ENCODE measurements around the gene RCSD1. TPM values are rescaled to one million over a fixed set of nuclear protein-coding genes. Genes with fewer than 3 reads are reported as not detected.

RCSD1 gene
- total and polyA plus RNA-seq, 2 of the 4 experiments (the other 2 are of a cell fraction), result 0.03 TPM; not detected in 1

- in situ Hi-C loops (cut with MboI; ENCODE audit: low sequenced_read_pairs), result no loop called here
- no peak overlapping the region for H2BK5ac ChIP-seq (ENCODE audit: low read depth, low read length, poor library complexity, severe bottlenecking)
- H3K9me1 ChIP-seq (ENCODE audit: insufficient read depth, low read length), result no peaks in the 10 kb centered on the region
- H3K14ac ChIP-seq (replicated peaks; ENCODE audit: low read depth, low read length), result no peak overlapping the region
- H3K9me3 ChIP-seq (ENCODE audit: control insufficient read depth, insufficient read depth, low read length), result no peaks in the 10 kb centered on the region
- no peak overlapping the region for H3K56ac ChIP-seq (ENCODE audit: extremely low read depth, insufficient read depth, low read length)
- no peak overlapping the region for H3K23ac ChIP-seq (ENCODE audit: low read depth, low read length)
- TF ChIP-seq MAZ (IDR thresholded peaks at IDR 0.05; ENCODE audit: borderline replicate concordance, low read depth, low read length), result no peak
- H4K20me1 ChIP-seq (ENCODE audit: insufficient read depth, low read length), result no peaks in the 10 kb centered on the region
- CTCF ChIA-PET, result interaction anchor here (2.7 kb wide), 1 partner anchor 11 kb away, joined by 10 read pairs; no protein-coding TSS in a partner anchor
- no peak overlapping the region for H3K4me2 ChIP-seq (ENCODE audit: low read depth, low read length)
- H2AK5ac ChIP-seq (ENCODE audit: low read depth, low read length), result no peak overlapping the region
- no peak overlapping the region for H3K4ac ChIP-seq (ENCODE audit: low read depth, low read length)
- H2BK20ac ChIP-seq (ENCODE audit: low read depth, low read length), result no peak overlapping the region
- intact Hi-C loops (cut with micrococcal nuclease), result loop anchor here (5.0 kb wide), 1 partner anchor 763 kb away; no protein-coding TSS in a partner anchor
- no peak overlapping the region for H4K91ac ChIP-seq (ENCODE audit: insufficient read depth, low read depth, low read length)
- no peak overlapping the region for H3K27ac ChIP-seq (ENCODE audit: insufficient read depth, low read length)
- no peak overlapping the region for H3K9ac ChIP-seq (ENCODE audit: low read depth, low read length)
- no peaks in the 10 kb centered on the region for H3K79me1 ChIP-seq (ENCODE audit: low read depth in 1 of 2, low read length in 2 of 2)
- H2AK9ac ChIP-seq (replicated peaks; ENCODE audit: low read depth, low read length, poor library complexity), result no peak overlapping the region
- no TSS peak for BruUV-seq (replicated peaks)
- no peak overlapping the region for H2BK15ac ChIP-seq (ENCODE audit: low read depth, low read length)
- H3K4me3 ChIP-seq (ENCODE audit: insufficient read depth, low read depth, low read length), result no peak overlapping the region
- POLR2A ChIA-PET (ENCODE audit: unreplicated experiment), result no interaction called here
- H3K36me3 ChIP-seq (ENCODE audit: control insufficient read depth, insufficient read depth, low read length), result no peaks in the 10 kb centered on the region
- no peak overlapping the region for H2AFZ ChIP-seq (replicated peaks; ENCODE audit: low read length, poor library complexity)
- H4K5ac ChIP-seq (ENCODE audit: low read depth, low read length), result no peak overlapping the region
- no peak overlapping the region for H3K18ac ChIP-seq (ENCODE audit: low read depth, low read length)
- ATAC-seq (ENCODE audit: low read depth) (no peak), DNase-seq (no peak)
- peaks cover 44% of the 10 kb centered on the region for H3K27me3 ChIP-seq (ENCODE audit: control insufficient read depth, insufficient read depth, low read length)
- no peak overlapping the region for H2BK120ac ChIP-seq (ENCODE audit: low read depth, low read length)
- H3K4me1 ChIP-seq (ENCODE audit: control insufficient read depth, insufficient read depth, low read length), result no peaks in the 10 kb centered on the region
- no peak overlapping the region for H4K8ac ChIP-seq (ENCODE audit: low read depth in 2 of 2, low read length in 2 of 2)
- no CpG with 5 or more reads among the region's 2 CpGs for WGBS, 2 experiments (ENCODE audit: extremely low coverage in 2 of 2, insufficient read length in 1 of 2)
- dilution Hi-C loops (cut with HindIII; ENCODE audit: low sequenced_read_pairs, unreplicated experiment), result no loop called here
These were observed 74.7 kb downstream of the RCSD1 start for GRCh38 chr1:167704715-167705114.

Data from IMR-90 (cell line).